ENCODE data around the gene COL15A1. TPM values are rescaled to one million over a fixed set of nuclear protein-coding genes. Genes with fewer than 3 reads are reported as not detected.

The COL15A1 gene
- total and polyA plus RNA-seq, 2 of the 13 experiments (the other 11 are each of a cell fraction or from before 2014, with no cell fraction given), result not detected

GRCh38 chr9:98957826-98958225, 14.1 kb downstream of the COL15A1 start (continued):
- TF ChIP-seq IKZF1 (IDR thresholded peaks at IDR 0.05), result no peak
- no peak for TF ChIP-seq ATM (IDR thresholded peaks at IDR 0.05; ENCODE audit: borderline replicate concordance)
- no peak for TF ChIP-seq KDM2A (CRISPR knock-in tag; IDR thresholded peaks at IDR 0.05; ENCODE audit: borderline replicate concordance, low read depth)
- no peak for TF ChIP-seq PITX1 (CRISPR knock-in tag; IDR thresholded peaks at IDR 0.05)
- TF ChIP-seq AKNA (CRISPR knock-in tag; IDR thresholded peaks at IDR 0.05; ENCODE audit: borderline replicate concordance), result no peak

GRCh38 chr9:98958271-98958984, 14.7 kb downstream of the COL15A1 start:
- ATAC-seq, result no peak
- TF ChIP-seq ELK4 (CRISPR knock-in tag; IDR thresholded peaks at IDR 0.05; ENCODE audit: borderline replicate concordance) (no peak), FOXA1 (IDR thresholded peaks at IDR 0.05) (no peak), FOXA1 (CRISPR knock-in tag; IDR thresholded peaks at IDR 0.05) (no peak), ZSCAN22 (CRISPR knock-in tag; IDR thresholded peaks at IDR 0.05) (no peak), SYNCRIP (IDR thresholded peaks at IDR 0.05; ENCODE audit: insufficient read depth, low read depth, low read length) (no peak)

More at GRCh38 chr9:98958271-98958984, 14.7 kb downstream of the COL15A1 start:
- in situ Hi-C loops (cut with HindIII; ENCODE audit: extremely low pct_ligation_motif_present, low pct_unique_long_range_greater_than_20kb), result no loop called here
- BruUV-seq (replicated peaks), result no TSS peak
- no peak for FAIRE-seq
- ChIA-PET POLR2A (no interaction called here), CTCF (ENCODE audit: low intra/inter-chr PET ratio, low total read pairs) (no interaction called here)
- peaks cover 0 to 15% of the 10 kb centered on the region in 2 experiments; a peak in 2 of 5 replicates for H3K27me3 ChIP-seq (ENCODE audit: control insufficient read depth in 1 of 2, insufficient read depth in 2 of 2, low read length in 2 of 2)
- no peak overlapping the region for H3K4me3 ChIP-seq (replicated peaks in 1 of 3; ENCODE audit: insufficient read depth in 1 of 3, low read depth in 2 of 3, low read length in 3 of 3)
- H2AFZ ChIP-seq (ENCODE audit: low read length), result no peak overlapping the region
- H3K27ac ChIP-seq (ENCODE audit: extremely low read length, insufficient read depth, low read length), result no peak overlapping the region
- H3K9me3 ChIP-seq (ENCODE audit: low read length), result no peaks in the 10 kb centered on the region
- H3K79me2 ChIP-seq (ENCODE audit: insufficient read depth, low read length), result no peaks in the 10 kb centered on the region
- H3K36me3 ChIP-seq (replicated peaks in 1 of 2; ENCODE audit: control insufficient read depth in 1 of 2, insufficient read depth in 2 of 2, low read length in 2 of 2), result no peaks in the 10 kb centered on the region
- 23% methylated on average over 10 of the region's 10 CpGs for WGBS (ENCODE audit: low lambda C conversion rate)
- no peaks in the 10 kb centered on the region for H4K20me1 ChIP-seq (ENCODE audit: insufficient read depth, low read length)
- no peaks in the 10 kb centered on the region for H3K4me1 ChIP-seq (ENCODE audit: insufficient read depth, low read length)
- no peak overlapping the region for H3K4me2 ChIP-seq (ENCODE audit: low read depth, low read length)
- no peak overlapping the region for H3K9ac ChIP-seq (ENCODE audit: insufficient read depth, low read depth, low read length)
- intact Hi-C loops (cut with micrococcal nuclease; ENCODE audit: unreplicated experiment), result no loop called here
- no peak for DNase-seq (ENCODE audit: low spot score)
